ENCODE data around the gene MYEF2. TPM values are rescaled to one million over a fixed set of nuclear protein-coding genes. Genes with fewer than 3 reads are reported as not detected.
A peak's percentile ranks its signal among the peaks of the same experiment; 100 is the strongest.

Gene MYEF2
- total RNA-seq, 1 experiment from 2014 or later, result 111 TPM

GRCh38 chr15:48185529-48185928 lies 7.4 kb upstream of the MYEF2 start:
- no peak for TF ChIP-seq ZNF263 (CRISPR knock-in tag; IDR thresholded peaks at IDR 0.05; ENCODE audit: low read depth)
- no peak for TF ChIP-seq MXD4 (CRISPR knock-in tag; IDR thresholded peaks at IDR 0.05; ENCODE audit: borderline replicate concordance)
- TF ChIP-seq HMGXB4 (CRISPR knock-in tag; IDR thresholded peaks at IDR 0.05), result no peak
- TF ChIP-seq MLX (CRISPR knock-in tag; IDR thresholded peaks at IDR 0.05), result no peak
- TF ChIP-seq, protein P1, sequence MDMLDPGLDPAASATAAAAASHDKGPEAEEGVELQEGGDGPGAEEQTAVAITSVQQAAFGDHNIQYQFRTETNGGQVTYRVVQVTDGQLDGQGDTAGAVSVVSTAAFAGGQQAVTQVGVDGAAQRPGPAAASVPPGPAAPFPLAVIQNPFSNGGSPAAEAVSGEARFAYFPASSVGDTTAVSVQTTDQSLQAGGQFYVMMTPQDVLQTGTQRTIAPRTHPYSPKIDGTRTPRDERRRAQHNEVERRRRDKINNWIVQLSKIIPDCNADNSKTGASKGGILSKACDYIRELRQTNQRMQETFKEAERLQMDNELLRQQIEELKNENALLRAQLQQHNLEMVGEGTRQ (CRISPR knock-in tag; IDR thresholded peaks at IDR 0.05), result no peak
- no peak for TF ChIP-seq NR1H2 (CRISPR knock-in tag; IDR thresholded peaks at IDR 0.05)
- no peak for TF ChIP-seq PREB (CRISPR knock-in tag; IDR thresholded peaks at IDR 0.05; ENCODE audit: borderline replicate concordance)
- TF ChIP-seq IRF2 (CRISPR knock-in tag; IDR thresholded peaks at IDR 0.05; ENCODE audit: borderline replicate concordance, low read depth), result no peak
- TF ChIP-seq ATF1 (CRISPR knock-in tag; IDR thresholded peaks at IDR 0.05), result no peak
- Mint-ChIP-seq H3K9me3 (peaks cover 10% of the 10 kb centered on the region; the same call in 1 of the 2 replicates), H3K36me3 (no peaks in the 10 kb centered on the region), H3K4me1 (peaks cover 2% of the 10 kb centered on the region; the same call in 1 of the 2 replicates), H3K27ac (no peak overlapping the region), H3K4me3 (no peak overlapping the region), H3K27me3 (ENCODE audit: low read depth) (no peaks in the 10 kb centered on the region)
- ATAC-seq, result no peak
- CTCF ChIA-PET, result no interaction called here
- POLR2A ChIA-PET, result no interaction called here
- no peak for DNase-seq (ENCODE audit: low spot score)

- TF ChIP-seq NR1H2 (CRISPR knock-in tag; IDR thresholded peaks at IDR 0.05), result no peak
- TF ChIP-seq TP53 (CRISPR knock-in tag; IDR thresholded peaks at IDR 0.05), result no peak
- TF ChIP-seq, protein P2, sequence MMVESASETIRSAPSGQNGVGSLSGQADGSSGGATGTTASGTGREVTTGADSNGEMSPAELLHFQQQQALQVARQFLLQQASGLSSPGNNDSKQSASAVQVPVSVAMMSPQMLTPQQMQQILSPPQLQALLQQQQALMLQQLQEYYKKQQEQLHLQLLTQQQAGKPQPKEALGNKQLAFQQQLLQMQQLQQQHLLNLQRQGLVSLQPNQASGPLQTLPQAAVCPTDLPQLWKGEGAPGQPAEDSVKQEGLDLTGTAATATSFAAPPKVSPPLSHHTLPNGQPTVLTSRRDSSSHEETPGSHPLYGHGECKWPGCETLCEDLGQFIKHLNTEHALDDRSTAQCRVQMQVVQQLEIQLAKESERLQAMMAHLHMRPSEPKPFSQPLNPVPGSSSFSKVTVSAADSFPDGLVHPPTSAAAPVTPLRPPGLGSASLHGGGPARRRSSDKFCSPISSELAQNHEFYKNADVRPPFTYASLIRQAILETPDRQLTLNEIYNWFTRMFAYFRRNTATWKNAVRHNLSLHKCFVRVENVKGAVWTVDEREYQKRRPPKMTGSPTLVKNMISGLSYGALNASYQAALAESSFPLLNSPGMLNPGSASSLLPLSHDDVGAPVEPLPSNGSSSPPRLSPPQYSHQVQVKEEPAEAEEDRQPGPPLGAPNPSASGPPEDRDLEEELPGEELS (CRISPR knock-in tag; IDR thresholded peaks at IDR 0.05), result no peak
- no peak for TF ChIP-seq ZNF232 (CRISPR knock-in tag; IDR thresholded peaks at IDR 0.05)
- no peak for TF ChIP-seq JAZF1 (CRISPR knock-in tag; IDR thresholded peaks at IDR 0.05)
- no peak for TF ChIP-seq OVOL2 (CRISPR knock-in tag; IDR thresholded peaks at IDR 0.05; ENCODE audit: borderline replicate concordance)
- no peak for TF ChIP-seq ZNF423 (CRISPR knock-in tag; IDR thresholded peaks at IDR 0.05)
- no peak overlapping the region for H3K4me3 Mint-ChIP-seq
- no peaks in the 10 kb centered on the region for H3K36me3 Mint-ChIP-seq
- no peak for ATAC-seq
- CTCF ChIA-PET, result no interaction called here
- H3K27ac Mint-ChIP-seq, result no peak overlapping the region
- POLR2A ChIA-PET, result no interaction called here
- H3K9me3 Mint-ChIP-seq, result peaks cover 10% of the 10 kb centered on the region; the same call in 1 of the 2 replicates
- no peak for DNase-seq (ENCODE audit: low spot score)
- H3K27me3 Mint-ChIP-seq (ENCODE audit: low read depth), result no peaks in the 10 kb centered on the region
- peaks cover 21% of the 10 kb centered on the region for H3K4me1 Mint-ChIP-seq
These were observed 4.7 kb upstream of the MYEF2 start for GRCh38 chr15:48182749-48183148.

- Mint-ChIP-seq H3K27me3 (ENCODE audit: low read depth) (no peaks in the 10 kb centered on the region), H3K36me3 (no peaks in the 10 kb centered on the region), H3K4me1 (peaks cover 56% of the 10 kb centered on the region), H3K27ac (no peak overlapping the region), H3K4me3 (peak overlapping the region; percentile 63), H3K9me3 (no peaks in the 10 kb centered on the region)
- ATAC-seq (no peak), DNase-seq (ENCODE audit: low spot score) (no peak)
- TF ChIP-seq PRRX2 (CRISPR knock-in tag; IDR thresholded peaks at IDR 0.05) (no peak), MLX (CRISPR knock-in tag; IDR thresholded peaks at IDR 0.05) (no peak), ZBTB21 (CRISPR knock-in tag; IDR thresholded peaks at IDR 0.05; ENCODE audit: borderline replicate concordance) (no peak), ZNF317 (CRISPR knock-in tag; IDR thresholded peaks at IDR 0.05; ENCODE audit: borderline replicate concordance, low read depth) (no peak), ZNF121 (CRISPR knock-in tag; IDR thresholded peaks at IDR 0.05) (no peak), CREB1 (CRISPR knock-in tag; IDR thresholded peaks at IDR 0.05) (no peak)
- TF ChIP-seq, protein P3, sequence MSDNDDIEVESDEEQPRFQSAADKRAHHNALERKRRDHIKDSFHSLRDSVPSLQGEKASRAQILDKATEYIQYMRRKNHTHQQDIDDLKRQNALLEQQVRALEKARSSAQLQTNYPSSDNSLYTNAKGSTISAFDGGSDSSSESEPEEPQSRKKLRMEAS (CRISPR knock-in tag; IDR thresholded peaks at IDR 0.05), result no peak
- CTCF ChIA-PET, result interaction anchor here (0.8 to 1.4 kb wide), 6 partner anchors 9 to 158 kb away, joined by 3 to 4 read pairs (median 3); no protein-coding TSS in a partner anchor
- POLR2A ChIA-PET, result interaction anchor here (0.8 kb wide), 1 partner anchor 12 kb away, joined by 4 read pairs; no protein-coding TSS in a partner anchor
These were observed 495 bp upstream of the MYEF2 start for GRCh38 chr15:48178648-48178931.

Data from WTC11 (cell line).